ENCODE data around the gene LRRC71.

LRRC71 gene

DNA sequence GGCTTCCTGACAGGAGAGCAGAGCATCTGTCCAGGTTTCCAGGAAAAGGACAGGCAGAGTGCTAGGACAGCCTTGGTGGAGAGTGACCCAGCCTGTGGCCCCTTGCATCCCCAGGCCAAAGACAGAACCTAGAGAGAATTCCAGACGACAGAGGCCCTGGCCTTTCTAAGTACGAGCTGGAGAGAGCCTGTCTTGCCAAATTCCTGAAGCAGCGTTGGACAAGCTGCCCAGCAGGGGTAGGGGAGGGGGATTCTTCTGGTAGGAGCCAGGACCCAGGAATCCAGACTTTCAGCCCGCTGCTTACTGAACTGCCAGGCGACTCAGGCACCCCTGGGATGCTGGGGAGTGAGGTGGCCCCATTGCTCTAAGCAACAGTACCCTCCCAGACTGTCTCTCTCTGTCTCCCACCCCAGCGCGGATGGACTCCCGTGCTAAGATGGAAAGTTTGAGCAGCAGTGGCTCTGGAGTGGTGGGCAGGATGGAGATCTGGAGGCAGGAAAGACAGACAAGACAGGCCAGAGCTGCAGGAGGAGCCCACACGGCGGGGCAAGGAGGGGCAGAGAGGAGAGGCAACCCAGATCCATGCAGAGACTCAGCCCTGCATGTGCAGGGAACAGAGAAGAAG lies 35.8 kb upstream of the LRRC71 start:
- TF ChIP-seq, protein P1, sequence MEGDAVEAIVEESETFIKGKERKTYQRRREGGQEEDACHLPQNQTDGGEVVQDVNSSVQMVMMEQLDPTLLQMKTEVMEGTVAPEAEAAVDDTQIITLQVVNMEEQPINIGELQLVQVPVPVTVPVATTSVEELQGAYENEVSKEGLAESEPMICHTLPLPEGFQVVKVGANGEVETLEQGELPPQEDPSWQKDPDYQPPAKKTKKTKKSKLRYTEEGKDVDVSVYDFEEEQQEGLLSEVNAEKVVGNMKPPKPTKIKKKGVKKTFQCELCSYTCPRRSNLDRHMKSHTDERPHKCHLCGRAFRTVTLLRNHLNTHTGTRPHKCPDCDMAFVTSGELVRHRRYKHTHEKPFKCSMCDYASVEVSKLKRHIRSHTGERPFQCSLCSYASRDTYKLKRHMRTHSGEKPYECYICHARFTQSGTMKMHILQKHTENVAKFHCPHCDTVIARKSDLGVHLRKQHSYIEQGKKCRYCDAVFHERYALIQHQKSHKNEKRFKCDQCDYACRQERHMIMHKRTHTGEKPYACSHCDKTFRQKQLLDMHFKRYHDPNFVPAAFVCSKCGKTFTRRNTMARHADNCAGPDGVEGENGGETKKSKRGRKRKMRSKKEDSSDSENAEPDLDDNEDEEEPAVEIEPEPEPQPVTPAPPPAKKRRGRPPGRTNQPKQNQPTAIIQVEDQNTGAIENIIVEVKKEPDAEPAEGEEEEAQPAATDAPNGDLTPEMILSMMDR (conservative IDR thresholded peaks at IDR 0.05; ENCODE audit: low read length) = no peak
- H3K4me3 ChIP-seq (ENCODE audit: low read length) = no peak overlapping the region
- no peak for DNase-seq (ENCODE audit: low read depth)

DNA sequence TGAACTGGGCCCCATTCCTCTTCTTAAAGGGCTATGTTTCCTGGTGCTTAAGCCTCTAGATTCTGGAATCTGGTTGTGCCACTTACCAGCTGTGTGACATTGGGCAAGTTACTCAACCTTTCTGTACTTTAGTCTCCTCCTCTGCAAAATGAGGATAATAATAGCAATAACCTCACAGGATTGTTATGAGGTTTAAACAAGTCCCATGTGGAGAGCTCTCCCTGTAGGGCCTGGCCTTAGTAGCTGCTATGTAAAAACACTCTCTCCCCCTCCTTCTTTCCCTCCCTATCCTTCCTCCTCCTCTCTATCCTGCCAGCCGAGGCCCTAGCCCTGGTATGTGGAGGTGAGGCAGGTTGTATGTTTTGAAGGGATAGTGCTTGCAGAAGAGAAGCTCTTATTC lies 35.1 kb upstream of the LRRC71 start:
- peak; percentile 46 for DNase-seq (ENCODE audit: low read depth)
- H3K4me3 ChIP-seq (ENCODE audit: low read length) = no peak overlapping the region
- TF ChIP-seq, protein P1 (conservative IDR thresholded peaks at IDR 0.05; ENCODE audit: low read length) = no peak

- no peak overlapping the region for H3K4me3 ChIP-seq (ENCODE audit: low read length)
- DNase-seq (ENCODE audit: low read depth) = no peak
- TF ChIP-seq, protein P1 (conservative IDR thresholded peaks at IDR 0.05; ENCODE audit: low read length) = no peak
These were observed 34.5 kb upstream of the LRRC71 start for GRCh38 chr1:156885880-156886355.

- TF ChIP-seq, protein P1 (conservative IDR thresholded peaks at IDR 0.05; ENCODE audit: low read length) = no peak
- DNase-seq (ENCODE audit: low read depth) = no peak
- no peak overlapping the region for H3K4me3 ChIP-seq (ENCODE audit: low read length)
These were observed 33.7 kb upstream of the LRRC71 start for GRCh38 chr1:156886583-156887281.

- TF ChIP-seq, protein P1 (conservative IDR thresholded peaks at IDR 0.05; ENCODE audit: low read length) = no peak
- H3K4me3 ChIP-seq (ENCODE audit: low read length) = no peak overlapping the region
- no peak for DNase-seq (ENCODE audit: low read depth)
These were observed 33.1 kb upstream of the LRRC71 start for GRCh38 chr1:156887317-156887716.

GRCh38 chr1:156887734-156888133 lies 32.7 kb upstream of the LRRC71 start:
- TF ChIP-seq, protein P1 (conservative IDR thresholded peaks at IDR 0.05; ENCODE audit: low read length) = no peak

More at GRCh38 chr1:156887734-156888133, 32.7 kb upstream of the LRRC71 start:
- H3K4me3 ChIP-seq (ENCODE audit: low read length) = no peak overlapping the region
- DNase-seq (ENCODE audit: low read depth) = no peak
